Suprapubic skin (tissue), 3 donors: Measurements from ENCODE around the gene IGFBP5.

Experiments
- CTCF ChIP-seq, 2 donors: fragments of 200-600 bp in 1 of 2; fragments of 450-650 bp in 1 of 2; sonication (generic) in 1 of 2; IDR thresholded peaks; one replicate each; pipeline ENCODE4 v1.5.1; 2016 to 2019; ENCODE audit warnings: antibody characterized with exemption in 2 of 2, mild to moderate bottlenecking in 1 of 2, moderate library complexity in 1 of 2
- EP300 ChIP-seq: sonication (generic); formaldehyde crosslinking; IDR thresholded peaks from one replicate; pipeline ENCODE4 v1.6.1; 2017; ENCODE audit warnings: antibody characterized with exemption
- POLR2A ChIP-seq, 2 donors: fragments of 450-650 bp; IDR thresholded peaks; one replicate each; pipeline ENCODE4 v1.6.1; 2017; ENCODE audit warnings: antibody characterized with exemption in 2 of 2, mild to moderate bottlenecking in 2 of 2, moderate library complexity in 2 of 2

DNA sequence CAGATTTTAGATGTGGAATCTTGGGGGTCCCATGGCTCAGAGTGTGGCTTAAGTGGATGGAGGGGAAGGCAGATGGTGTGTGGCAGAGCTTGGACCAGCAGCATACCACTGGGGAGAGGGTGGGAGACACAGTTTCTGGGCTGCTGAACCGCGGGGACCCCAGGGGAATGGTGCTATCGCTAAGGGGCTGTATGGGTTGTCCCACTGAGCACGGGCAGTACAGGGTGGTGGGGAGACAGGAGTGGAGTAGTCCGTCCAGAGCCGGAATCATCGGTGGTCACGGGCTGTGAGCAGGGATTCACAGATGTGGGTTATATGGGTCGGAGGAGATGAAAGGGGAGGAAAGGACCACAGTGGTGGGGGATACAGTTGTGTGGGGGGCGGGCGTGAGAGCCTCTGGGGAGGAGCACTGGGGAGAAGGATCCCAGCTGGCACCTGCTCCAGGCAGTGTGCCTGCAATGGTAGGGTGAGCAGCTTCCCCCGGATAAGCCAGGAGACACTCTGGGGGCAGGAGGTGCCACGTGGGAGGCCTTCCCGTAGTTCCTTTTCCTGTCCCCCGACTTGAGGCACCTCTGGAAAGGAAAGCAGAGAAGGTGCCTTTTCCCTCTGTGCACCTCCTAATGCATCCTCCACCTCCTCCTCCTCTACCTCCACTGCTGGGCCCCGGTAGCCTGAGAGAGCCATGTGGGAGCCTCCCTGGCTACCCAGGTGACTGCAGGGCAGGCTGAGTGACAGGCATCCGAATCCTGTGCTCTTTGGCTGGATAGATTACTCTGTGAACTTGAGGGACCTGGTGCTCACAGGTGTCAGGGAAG lies 24.9 kb downstream of the IGFBP5 start:
- TF ChIP-seq CTCF (IDR thresholded peaks at IDR 0.05) (no peak), POLR2A (IDR thresholded peaks at IDR 0.05) (no peak), EP300 (no peak)
